GM12878 (cell line): Measurements from ENCODE around the gene KCTD2. TPM values are rescaled to one million over a fixed set of nuclear protein-coding genes. Genes with fewer than 3 reads are reported as not detected.
A peak's percentile ranks its signal among the peaks of the same experiment; 100 is the strongest.

Experiments used
- ATAC-seq: fragments of 200-7000 bp; cut with Tn5 transposase; 3 replicates; pipeline ENCODE4 v1.9.1; 2020; ENCODE audit warnings: mild to moderate bottlenecking, moderate library complexity
- BruUV-seq: library from RNA; stranded (reverse); fragments of 400-500 nt; replicated peaks from 2 replicates; lab custom pipeline; 2021; lab: Mats Ljungman, UMichigan
- CTCF ChIA-PET: fragments of 300-600 bp; sonication (Branson Sonifier 250); formaldehyde crosslinking; extraction: SDS; loops from one replicate; lab custom pipeline; 2021; ENCODE audit warnings: inconsistent platforms; lab: Yijun Ruan, JAX
- POLR2A ChIA-PET: fragments of 350-600 bp; formaldehyde crosslinking; extraction: SDS; loops from one replicate; lab custom pipeline; 2021; ENCODE audit warnings: inconsistent platforms; lab: Charles Lee
- RAD21 ChIA-PET: fragments of 300-600 bp; sonication (Branson Sonifier 250); formaldehyde crosslinking; loops from one replicate; lab custom pipeline; 2023; ENCODE audit warnings: antibody characterized with exemption; ENCODE audit not compliant: unreplicated experiment; lab: Charles Lee
- SMC1A ChIA-PET: fragments of 300-600 bp; sonication (Branson Sonifier 250); formaldehyde crosslinking; loops from one replicate; lab custom pipeline; 2023; ENCODE audit not compliant: unreplicated experiment, uncharacterized antibody; lab: Charles Lee
- DNase-seq: peaks from one replicate; pipeline ENCODE4 v3.0.0-alpha.2; 2011; ENCODE audit warnings: low read depth, low spot score
- FAIRE-seq: peaks from 3 replicates; lab custom pipeline; 2011; peaks lifted over from hg19 to GRCh38; lab: Jason Lieb, UNC
- H2AFZ ChIP-seq: 2 replicates; pipeline ENCODE4 v1.6.0; 2011; ENCODE audit warnings: low read depth, low read length, control low read depth; ENCODE audit not compliant: control insufficient read depth
- H3K27ac ChIP-seq: 2 replicates; pipeline ENCODE4 v1.5.1; 2011; ENCODE audit warnings: control low read depth; ENCODE audit not compliant: control insufficient read depth, insufficient read depth
- H3K27me3 ChIP-seq, 2 experiments: replicated peaks in 1 of 2; 2 replicates each; pipeline versions ENCODE4 v1.6.0 to v1.6.1; 2011; ENCODE audit warnings: low read length in 1 of 2; ENCODE audit not compliant: control insufficient read depth in 2 of 2, insufficient read depth in 2 of 2
- H3K36me3 ChIP-seq, 2 experiments: 2 replicates each; pipeline ENCODE4 v1.5.1; 2011; ENCODE audit warnings: low read length in 1 of 2; ENCODE audit not compliant: control insufficient read depth in 2 of 2, insufficient read depth in 2 of 2
- H3K4me1 ChIP-seq: 2 replicates; pipeline ENCODE4 v1.6.1; 2011; ENCODE audit warnings: mild to moderate bottlenecking, low read length, moderate library complexity, mixed read lengths; ENCODE audit not compliant: control insufficient read depth, insufficient read depth
- H3K4me2 ChIP-seq: 2 replicates; pipeline ENCODE4 v1.6.0; 2011; ENCODE audit warnings: control low read depth; ENCODE audit not compliant: control insufficient read depth, insufficient read depth
- H3K4me3 ChIP-seq: fragments of 200-600 bp; sonication (generic); 2 replicates; pipeline ENCODE4 v1.5.1; 2016
- H3K79me2 ChIP-seq: 2 replicates; pipeline ENCODE4 v1.6.0; 2011; ENCODE audit warnings: low read length; ENCODE audit not compliant: control insufficient read depth, insufficient read depth
- H3K9ac ChIP-seq: 2 replicates; pipeline ENCODE4 v1.8.0; 2011; ENCODE audit warnings: low read length, control low read depth, mixed read lengths; ENCODE audit not compliant: control insufficient read depth, insufficient read depth
- H3K9me3 ChIP-seq: replicated peaks from 3 replicates; pipeline ENCODE4 v1.5.1; 2011; ENCODE audit warnings: mild to moderate bottlenecking, low read length; ENCODE audit not compliant: control insufficient read depth, insufficient read depth
- H4K20me1 ChIP-seq: 2 replicates; pipeline ENCODE4 v1.6.0; 2011; ENCODE audit not compliant: control insufficient read depth, insufficient read depth
- ASH2L ChIP-seq: fragments of 300-600, 200-600 bp; sonication (generic); IDR thresholded peaks from 2 replicates; pipeline ENCODE4 v1.6.1; 2017; ENCODE audit warnings: low read depth, mild to moderate bottlenecking, borderline replicate concordance
- NFYB ChIP-seq: IDR thresholded peaks from 2 replicates; pipeline ENCODE4 v1.6.1; 2011; ENCODE audit warnings: low read depth, mild to moderate bottlenecking, low read length, improper control_type of control experiment, moderate library complexity; ENCODE audit not compliant: insufficient read depth
- NR2F1 ChIP-seq: fragments of 450-650 bp; conservative IDR thresholded peaks from 2 replicates; pipeline ENCODE4 v1.6.1; 2017; ENCODE audit warnings: mild to moderate bottlenecking
- RAD51 ChIP-seq: fragments of 450-650 bp; IDR thresholded peaks from 2 replicates; pipeline ENCODE4 v1.6.1; 2016; ENCODE audit warnings: moderate library complexity, mild to moderate bottlenecking, inconsistent platforms
- RCOR1 ChIP-seq: conservative IDR thresholded peaks from 2 replicates; pipeline ENCODE4 v1.6.1; 2012; ENCODE audit warnings: low read depth, low read length, improper control_type of control experiment
- SKIL ChIP-seq: fragments of 450-650 bp; IDR thresholded peaks from 2 replicates; pipeline ENCODE4 v1.6.1; 2017; ENCODE audit warnings: mild to moderate bottlenecking, low read depth, inconsistent platforms; ENCODE audit not compliant: poor library complexity, severe bottlenecking
- SMC3 ChIP-seq: IDR thresholded peaks from 2 replicates; pipeline ENCODE4 v1.6.1; 2011; ENCODE audit warnings: low read length, improper control_type of control experiment, borderline replicate concordance
- SPI1 ChIP-seq: IDR thresholded peaks from 2 replicates; pipeline ENCODE4 v1.6.1; 2011; ENCODE audit warnings: low read depth, mild to moderate bottlenecking, low read length, moderate library complexity, borderline replicate concordance; ENCODE audit not compliant: insufficient read depth
- STAT3 ChIP-seq: IDR thresholded peaks from 2 replicates; pipeline ENCODE4 v1.6.1; 2011; ENCODE audit warnings: low read depth, low read length, improper control_type of control experiment
- TBL1XR1 ChIP-seq: IDR thresholded peaks from 2 replicates; pipeline ENCODE4 v1.6.1; 2012; ENCODE audit warnings: low read depth, low read length, improper control_type of control experiment
- TCF12 ChIP-seq: IDR thresholded peaks from 2 replicates; pipeline ENCODE4 v1.6.1; 2011; ENCODE audit warnings: low read depth, mild to moderate bottlenecking, low read length
- ZNF622 ChIP-seq: fragments of 450-650 bp; IDR thresholded peaks from 2 replicates; pipeline ENCODE4 v1.6.1; 2017; ENCODE audit warnings: mild to moderate bottlenecking, inconsistent platforms
- ZNF687 ChIP-seq: fragments of 450-650 bp; IDR thresholded peaks from 2 replicates; pipeline ENCODE4 v1.6.1; 2017; ENCODE audit warnings: mild to moderate bottlenecking, moderate library complexity
- WGBS: methylation state at CpG from one replicate; pipeline ENCODE4 v1.1.6; 2016; ENCODE audit warnings: low lambda C conversion rate; ENCODE audit not compliant: insufficient replicate concordance, insufficient coverage; ENCODE audit errors: missing lambda C conversion rate; 5-methylcytosine and 5-hydroxymethylcytosine counted together
- in situ Hi-C: fragments of 300-500 bp; cut with MboI; formaldehyde crosslinking; loops from 9 replicates; pipeline ENCODE4 v1.14.3; 2018; ENCODE audit warnings: mixed read lengths
- intact Hi-C: fragments of 100-400 bp; cut with micrococcal nuclease; formaldehyde crosslinking; loops from one replicate; pipeline ENCODE4 v1.14.2; 2022; ENCODE audit not compliant: unreplicated experiment
- polyA plus RNA-seq, 11 experiments: library from polyadenylated mRNA; depleted of rRNA in 4 of 11; unstranded in 6 of 11; stranded (reverse) in 5 of 11; fragments of >200 nt; fragmentation: Nextera tagmentation in 4 of 11; fragmentation: Illumina TruSeq in 1 of 11; extraction: Ambion mirVana in 4 of 11; extraction: Trizol in 1 of 11; gene quantifications; 1 replicate in 1 of 11; 2 replicates in 10 of 11; pipeline versions ENCODE4 v1.2.1 to v1.2.3, GENCODE V29; 2011 to 2016; ENCODE audit warnings: inconsistent platforms in 2 of 11, missing spikeins in 2 of 11, low read depth in 1 of 11
- total RNA-seq, 4 experiments: library from RNA; depleted of rRNA in 3 of 4; stranded (reverse); fragments of >200 nt in 3 of 4; fragmentation: Illumina TruSeq in 1 of 4; extraction: Trizol in 1 of 4; gene quantifications; 2 replicates each; pipeline versions ENCODE4 v1.2.1 to v1.2.3, GENCODE V29; 2013 to 2021

Gene KCTD2
- total and polyA plus RNA-seq, 10 of the 15 experiments (the other 5 are each of a cell fraction or from before 2014, with no cell fraction given), result 1.5 to 27.5 (median 13.7) TPM

- TF ChIP-seq ASH2L (no peak), RAD51 (no peak), SMC3 (peak; percentile 46; the same call in 1 of the 2 replicates), TBL1XR1 (no peak), NR2F1 (0 out of 2 replicates have a peak, but pooled peaks have one; percentile 9)
Measured at GRCh38 chr17:75077496-75078283, 30.7 kb downstream of the KCTD2 start (continued).

- peak; percentile 40 for DNase-seq
- Histone ChIP-seq H3K4me3 (peak overlapping the region; percentile 7; the same call in 1 of the 2 replicates), H3K4me1 (peaks cover 30% of the 10 kb centered on the region), H3K9ac (peak overlapping the region; percentile 79), H3K79me2 (no peaks in the 10 kb centered on the region), H2AFZ (peak overlapping the region; percentile 82), H3K27ac (peak overlapping the region; percentile 64), H3K27me3 (no peaks in the 10 kb centered on the region), H3K36me3 (no peaks in the 10 kb centered on the region), H3K9me3 (no peaks in the 10 kb centered on the region), H4K20me1 (no peaks in the 10 kb centered on the region), H3K4me2 (peak overlapping the region; percentile 91)
- CTCF ChIA-PET, result interaction anchor here (0.8 to 7.6 kb wide), 8 partner anchors 9 to 123 kb away, joined by 3 to 54 read pairs (median 4); partner anchors contain the start of gene NT5C
- SMC1A ChIA-PET, result interaction anchor here (0.6 to 2.3 kb wide), 8 partner anchors 10 to 334 kb away, joined by 3 to 13 read pairs (median 3); partner anchors contain the start of gene SLC16A5
- ATAC-seq, result peak; percentile 72
- WGBS, result 29% methylated on average over 17 of the region's 17 CpGs
- no TSS peak for BruUV-seq
- RAD21 ChIA-PET, result interaction anchor here (0.7 to 2.2 kb wide), 15 partner anchors 9 to 219 kb away, joined by 3 to 13 read pairs (median 4); partner anchors contain the start of genes ARMC7, GGA3, NT5C and SLC16A5
- in situ Hi-C loops, result no loop called here
- no peak for FAIRE-seq
- intact Hi-C loops, result no loop called here
- POLR2A ChIA-PET, result interaction anchor here (0.6 to 3.9 kb wide), 8 partner anchors 10 to 102 kb away, joined by 3 to 15 read pairs (median 4); partner anchors contain the start of genes ARMC7, JPT1 and SLC16A5
- peak; percentile 16 for TF ChIP-seq SKIL
- TF ChIP-seq ZNF622, result no peak
- no peak; the same call in 1 of the 2 replicates for TF ChIP-seq RCOR1
- 0 out of 2 replicates have a peak, but pooled peaks have one; percentile 4 for TF ChIP-seq STAT3
- TF ChIP-seq TCF12, result 0 out of 2 replicates have a peak, but pooled peaks have one; percentile 2
- peak; percentile 92 for TF ChIP-seq SPI1
- TF ChIP-seq ZNF687, result peak; percentile 20; the same call in 1 of the 2 replicates
- TF ChIP-seq NFYB, result no peak
Measured at GRCh38 chr17:75078284-75079022, 31.4 kb downstream of the KCTD2 start.
